GM18861 (cell line): ENCODE measurements around the gene PPM1M.
"Not testable (repeated sequence)": the region's sequence is repeated elsewhere in the genome, so short reads cannot be mapped to it uniquely, and the experiment has no call there.

ENCODE experiments used
- ATAC-seq: cut with Tn5 transposase; IDR thresholded peaks from one replicate; pipeline ENCODE4 v1.9.1; 2021; ENCODE audit not compliant: unreplicated experiment

The PPM1M gene

GRCh38 chr3:52274781-52275180, 29.2 kb downstream of the PPM1M start:
- ATAC-seq: not testable (repeated sequence)

- no peak for ATAC-seq
Measured at GRCh38 chr3:52277071-52277964, 31.8 kb downstream of the PPM1M start.

GRCh38 chr3:52277972-52278509, 32.5 kb downstream of the PPM1M start:
- ATAC-seq: peak; percentile 46

GRCh38 chr3:52278510-52279069, 33.0 kb downstream of the PPM1M start, which contains the start of gene WDR82:
Gene WDR82 (minus strand): TSS chr3:52278649. CDS start chr3:52278361, 288 bp downstream.
- ATAC-seq: peak; percentile 60

DNA sequence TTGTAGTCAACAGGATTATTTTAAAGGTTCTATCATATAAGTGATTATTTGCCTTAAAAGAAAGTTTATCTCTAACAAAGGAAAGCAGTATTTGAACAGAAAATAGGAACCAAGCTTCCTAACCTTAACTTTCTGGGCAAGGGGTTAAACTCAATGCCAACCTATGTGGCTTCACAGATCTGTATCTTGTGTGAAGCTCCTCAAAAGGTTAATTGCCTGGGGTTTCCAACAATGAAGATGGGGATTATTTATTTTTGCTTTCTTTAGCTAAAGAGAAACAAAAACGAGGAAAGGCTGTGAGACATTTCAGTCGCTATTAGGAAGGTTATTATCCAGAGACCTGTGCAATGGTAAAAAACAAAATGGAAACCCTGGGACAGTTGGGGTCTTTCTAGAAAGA, 34.0 kb downstream of the PPM1M start:
- no peak for ATAC-seq

DNA sequence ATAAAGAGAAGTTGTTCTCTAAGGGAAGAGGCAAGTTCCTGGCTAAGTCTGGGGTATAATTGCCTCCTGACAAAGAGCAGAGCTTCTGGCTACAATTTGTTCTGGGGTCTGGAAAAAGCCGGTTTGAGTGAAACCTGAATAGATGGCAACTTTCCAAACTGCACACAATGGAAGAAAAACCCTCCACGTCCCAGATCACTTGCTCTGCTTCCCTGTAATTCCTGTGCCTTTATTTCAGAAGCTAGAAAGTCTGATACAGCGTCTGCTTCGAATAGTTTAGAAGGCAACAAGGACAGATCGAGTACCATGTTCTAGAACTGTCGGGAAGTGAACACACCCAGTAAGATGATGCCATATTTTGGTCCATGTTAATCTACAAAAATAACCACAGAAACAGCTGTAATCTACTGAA, 34.5 kb downstream of the PPM1M start:
- ATAC-seq: no peak

GRCh38 chr3:52281981-52282801, 36.6 kb downstream of the PPM1M start:
- ATAC-seq: no peak

DNA sequence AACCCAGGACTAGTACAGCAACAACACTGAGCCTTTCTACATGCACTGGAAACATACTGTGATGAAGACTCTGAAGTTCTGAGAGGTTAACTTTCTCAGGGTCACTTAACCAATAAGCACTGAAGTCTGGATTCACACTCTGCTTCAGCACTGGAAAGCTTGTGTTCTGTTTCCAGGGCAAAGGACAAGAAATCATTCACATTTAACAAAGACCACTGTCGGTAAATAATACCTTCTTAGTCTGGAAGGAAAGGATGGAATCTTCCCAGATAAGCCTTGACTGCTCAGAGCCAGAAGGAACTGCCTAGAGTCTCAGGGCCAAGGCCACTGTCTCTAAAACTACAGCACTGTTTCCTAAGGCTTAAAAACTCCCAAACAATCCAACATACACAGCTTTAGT, 37.7 kb downstream of the PPM1M start:
- no peak for ATAC-seq

DNA sequence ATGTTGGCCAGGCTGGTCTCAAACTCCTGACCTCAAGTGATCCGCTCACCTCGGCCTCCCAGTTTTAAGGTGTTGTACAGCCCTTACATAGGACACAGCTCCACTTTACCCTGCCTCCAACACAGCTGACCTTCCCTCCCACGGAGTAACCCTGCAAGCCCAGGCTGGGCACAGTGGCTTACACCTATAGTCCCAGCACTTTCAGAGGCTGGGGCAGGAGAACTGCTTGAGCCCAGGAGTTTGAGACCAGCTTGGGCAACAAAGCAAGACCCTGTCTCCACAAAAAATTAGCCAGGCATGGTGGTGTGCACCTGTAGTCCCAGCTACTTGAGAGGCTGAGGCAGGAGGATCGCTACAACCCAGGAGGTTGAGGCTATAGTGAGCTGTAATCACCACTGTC, 38.5 kb downstream of the PPM1M start:
- not testable (repeated sequence) for ATAC-seq

- ATAC-seq: no peak
Measured at GRCh38 chr3:52286777-52287110, 41.2 kb downstream of the PPM1M start.

DNA sequence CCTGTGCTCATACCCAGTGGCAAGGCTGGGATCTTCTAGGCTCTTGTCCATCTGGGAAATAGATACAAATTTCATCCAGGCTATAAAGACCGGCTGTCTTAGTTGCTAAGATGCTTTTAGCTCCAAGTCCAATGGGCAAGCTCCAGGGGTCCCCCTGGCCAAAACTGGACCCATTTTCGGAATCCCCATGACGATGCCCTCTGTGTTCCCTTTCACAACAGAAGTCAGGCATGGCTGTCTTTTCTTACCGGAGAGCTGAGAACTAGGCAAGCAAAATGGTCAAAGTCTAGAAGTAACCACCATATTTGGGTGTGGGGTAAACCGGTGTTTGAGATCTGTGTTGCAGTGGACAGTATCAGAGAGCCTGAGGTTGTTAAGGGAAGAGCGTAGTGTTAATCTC, 43.1 kb downstream of the PPM1M start:
- no peak for ATAC-seq

GRCh38 chr3:52289338-52289746, 43.8 kb downstream of the PPM1M start:
- no peak for ATAC-seq

DNA sequence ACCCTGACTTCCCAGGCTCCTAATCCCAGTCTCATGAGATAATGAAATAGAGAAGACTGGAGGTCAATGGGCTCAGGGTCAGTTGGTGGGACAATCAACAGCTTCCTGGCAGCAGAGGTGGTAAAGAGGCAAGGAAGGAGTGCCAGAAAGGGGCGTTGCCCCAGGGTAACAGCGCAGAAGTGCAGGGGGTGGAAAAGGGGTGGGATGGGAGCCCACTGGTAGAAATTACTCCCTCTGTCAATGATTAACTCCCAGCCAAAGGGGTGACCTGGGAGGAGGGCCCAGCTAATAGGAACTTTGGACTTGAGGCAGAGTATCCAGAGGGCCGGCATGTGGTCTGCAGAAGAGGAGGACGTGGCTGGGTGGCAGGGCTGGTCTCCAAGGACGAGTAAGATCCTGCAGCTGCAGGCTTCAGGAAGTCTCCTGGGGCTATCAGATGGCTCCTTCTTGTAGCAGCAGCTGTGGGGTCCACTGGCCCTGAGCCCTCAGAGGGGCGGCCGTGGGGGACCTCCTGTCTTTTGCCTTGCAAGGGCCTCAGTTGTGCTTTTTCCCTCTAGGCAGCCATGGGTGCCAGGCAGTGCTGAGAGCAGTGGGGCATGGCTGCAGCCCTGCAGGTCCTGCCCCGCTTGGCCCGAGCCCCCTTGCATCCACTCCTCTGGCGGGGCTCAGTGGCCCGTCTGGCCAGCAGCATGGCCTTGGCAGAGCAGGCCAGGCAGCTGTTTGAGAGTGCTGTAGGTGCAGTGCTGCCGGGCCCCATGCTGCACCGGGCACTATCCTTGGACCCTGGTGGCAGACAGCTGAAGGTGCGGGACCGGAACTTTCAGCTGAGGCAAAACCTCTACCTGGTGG, 44.4 kb downstream of the PPM1M start:
- no peak for ATAC-seq

DNA sequence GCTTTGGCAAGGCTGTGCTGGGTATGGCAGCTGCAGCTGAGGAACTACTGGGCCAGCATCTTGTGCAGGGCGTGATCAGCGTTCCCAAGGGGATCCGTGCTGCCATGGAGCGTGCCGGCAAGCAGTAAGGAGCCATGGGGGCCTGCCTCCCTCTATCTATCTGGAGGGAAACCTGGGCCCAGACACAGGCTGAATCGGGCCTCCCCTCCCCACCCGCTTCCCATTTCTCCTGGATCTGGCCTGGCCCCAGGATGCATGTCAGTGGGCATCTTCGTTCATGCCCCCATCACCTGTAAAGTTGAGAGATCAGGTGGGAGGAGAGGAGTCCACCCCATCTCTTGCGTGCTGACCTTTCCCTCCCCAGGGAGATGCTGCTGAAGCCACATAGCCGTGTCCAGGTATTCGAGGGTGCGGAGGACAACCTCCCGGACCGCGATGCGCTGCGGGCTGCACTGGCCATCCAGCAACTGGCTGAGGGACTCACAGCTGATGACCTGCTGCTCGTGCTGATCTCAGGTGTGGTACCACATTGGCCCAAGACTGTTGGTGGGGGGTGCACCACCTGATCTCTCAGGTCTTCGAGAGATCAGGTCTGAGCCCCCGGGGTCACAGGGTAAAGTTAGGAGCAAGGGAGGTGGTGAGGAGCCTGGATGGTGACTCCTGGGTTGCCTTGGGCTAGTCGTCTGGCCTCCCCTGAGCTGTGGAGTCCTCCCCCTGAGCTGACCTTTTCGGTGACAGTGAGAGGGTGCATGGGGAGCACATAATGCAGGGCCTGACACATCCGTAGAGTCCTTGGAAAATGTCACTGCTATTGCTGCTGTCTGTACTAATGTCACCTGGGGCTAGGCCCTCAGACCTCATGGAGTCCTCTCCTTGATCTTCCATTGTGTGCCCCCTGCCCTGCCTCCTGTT, 45.3 kb downstream of the PPM1M start:
- no peak for ATAC-seq

- no peak for ATAC-seq
Measured at GRCh38 chr3:52291508-52292181, 46.1 kb downstream of the PPM1M start.

DNA sequence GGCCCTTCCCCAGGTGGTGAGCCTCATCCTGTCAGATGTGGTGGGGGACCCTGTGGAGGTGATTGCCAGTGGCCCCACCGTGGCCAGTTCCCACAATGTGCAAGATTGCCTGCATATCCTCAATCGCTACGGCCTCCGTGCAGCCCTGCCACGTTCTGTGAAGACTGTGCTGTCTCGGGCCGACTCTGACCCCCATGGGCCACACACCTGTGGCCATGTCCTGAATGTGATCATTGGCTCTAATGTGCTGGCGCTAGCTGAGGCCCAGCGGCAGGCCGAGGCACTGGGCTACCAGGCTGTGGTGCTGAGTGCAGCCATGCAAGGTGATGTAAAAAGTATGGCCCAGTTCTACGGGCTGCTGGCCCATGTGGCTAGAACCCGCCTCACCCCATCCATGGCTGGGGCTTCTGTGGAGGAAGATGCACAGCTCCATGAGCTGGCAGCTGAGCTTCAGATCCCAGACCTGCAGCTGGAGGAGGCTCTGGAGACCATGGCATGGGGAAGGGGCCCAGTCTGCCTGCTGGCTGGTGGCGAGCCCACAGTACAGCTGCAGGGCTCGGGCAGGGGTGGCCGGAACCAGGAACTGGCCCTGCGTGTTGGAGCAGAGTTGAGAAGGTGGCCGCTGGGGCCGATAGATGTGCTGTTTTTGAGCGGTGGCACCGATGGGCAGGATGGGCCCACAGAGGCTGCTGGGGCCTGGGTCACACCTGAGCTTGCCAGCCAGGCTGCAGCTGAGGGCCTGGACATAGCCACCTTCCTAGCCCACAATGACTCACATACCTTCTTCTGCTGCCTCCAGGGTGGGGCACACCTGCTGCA, 46.9 kb downstream of the PPM1M start:
- ATAC-seq: no peak

DNA sequence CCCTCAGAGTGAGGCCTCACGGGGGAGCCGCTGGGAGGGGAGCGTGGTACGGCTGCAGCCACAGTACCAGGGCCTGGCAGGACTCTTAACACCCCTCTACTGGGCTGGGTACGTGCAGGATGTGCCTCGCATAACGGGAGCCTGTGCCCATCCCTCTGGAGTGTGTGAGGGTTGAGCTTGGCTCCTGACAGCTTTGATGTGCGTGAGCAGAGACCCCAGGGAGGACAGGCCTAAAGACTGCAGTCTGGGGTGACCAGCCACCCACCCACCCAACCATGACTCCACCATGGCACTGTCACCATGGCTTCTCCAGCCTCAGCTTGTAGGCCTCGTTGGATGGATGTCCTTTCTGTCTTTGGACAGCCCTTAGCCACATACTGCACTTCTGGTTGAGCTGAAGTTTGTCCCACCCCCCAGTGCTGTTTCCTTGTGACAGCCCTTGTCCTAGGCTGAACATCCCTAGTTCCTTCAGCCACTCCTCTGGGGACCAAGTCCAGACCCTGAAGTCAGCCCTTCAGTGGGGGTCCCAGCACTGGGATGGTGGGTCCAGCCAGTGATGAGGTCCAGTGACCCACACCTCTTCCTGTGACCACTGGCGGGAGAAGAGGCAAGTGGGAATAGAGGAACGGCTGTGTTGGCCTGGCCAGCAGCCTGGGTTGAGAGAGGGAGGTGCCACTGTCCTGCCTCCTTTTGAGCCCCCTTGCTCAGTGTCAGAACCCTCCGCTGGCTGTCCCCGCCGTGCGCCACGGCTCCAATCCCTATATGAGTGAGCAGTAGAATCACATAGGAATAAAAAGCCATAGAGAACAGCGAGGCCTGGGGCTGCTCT, 48.1 kb downstream of the PPM1M start:
- ATAC-seq: no peak
